HCT116 (cell line): ENCODE results near the gene TMEM123. TPM values are rescaled to one million over a fixed set of nuclear protein-coding genes. Genes with fewer than 3 reads are reported as not detected.

ENCODE experiments used
- ATAC-seq: fragments of 200-7000 bp; cut with Tn5 transposase; 2 replicates; pipeline ENCODE4 v1.9.1; 2020; ENCODE audit warnings: mild to moderate bottlenecking, moderate library complexity
- BruUV-seq: library from RNA; stranded (reverse); fragments of 400-500 nt; replicated peaks from 2 replicates; lab custom pipeline; 2021; lab: Mats Ljungman, UMichigan
- CTCF ChIA-PET: fragments of 300-600 bp; sonication (Branson Sonifier 250); formaldehyde crosslinking; loops from one replicate; lab custom pipeline; 2021; ENCODE audit warnings: antibody characterized with exemption; lab: Charles Lee
- POLR2A ChIA-PET: fragments of 300-600, 350-600 bp; sonication (Branson Sonifier 250); formaldehyde crosslinking; loops from one replicate; lab custom pipeline; 2021; ENCODE audit warnings: antibody characterized with exemption; lab: Charles Lee
- RAD21 ChIA-PET, 2 experiments: fragments of 300-600 bp; sonication (Branson Sonifier 250); formaldehyde crosslinking; loops; one replicate each; lab custom pipeline; 2023; ENCODE audit warnings: low total read pairs in 2 of 2; ENCODE audit not compliant: uncharacterized antibody in 2 of 2, unreplicated experiment in 2 of 2, low non-redundant PET in 1 of 2; lab: Charles Lee
- DNase-seq: peaks from one replicate; pipeline ENCODE4 v3.0.0-alpha.2; 2010; ENCODE audit warnings: low read depth, low spot score
- H2AFZ ChIP-seq: fragments of 200-600 bp; shearing (Covaris generic), sonication (generic); 2 replicates; pipeline ENCODE4 v1.6.1; 2017; ENCODE audit warnings: low read depth, mixed run types, mixed read lengths, antibody characterized with exemption, low read length; ENCODE audit not compliant: poor library complexity, severe bottlenecking
- H3K27ac ChIP-seq: 2 replicates; pipeline ENCODE4 v1.5.1; 2012; ENCODE audit warnings: low read depth, low read length
- H3K27me3 ChIP-seq: fragments of 200-600 bp; sonication (generic); 2 replicates; pipeline ENCODE4 v1.6.1; 2016; ENCODE audit warnings: mixed run types, low read length, mixed read lengths; ENCODE audit not compliant: insufficient read depth
- H3K36me3 ChIP-seq, 2 experiments: fragments of 200-500 bp in 1 of 2; fragments of 200-600 bp in 1 of 2; sonication (Bioruptor generic) in 1 of 2; sonication (generic) in 1 of 2; 2 replicates each; pipeline versions ENCODE4 v1.5.1 to v1.6.1; 2014 to 2016; ENCODE audit warnings: low read length in 2 of 2, inconsistent platforms in 1 of 2, mixed read lengths in 1 of 2, mixed run types in 1 of 2; ENCODE audit not compliant: insufficient read depth in 2 of 2, control insufficient read depth in 1 of 2
- H3K4me1 ChIP-seq, 2 experiments: fragments of 200-600 bp in 1 of 2; sonication (generic) in 1 of 2; 2 replicates each; pipeline versions ENCODE4 v1.5.1 to v1.6.1; 2012 to 2017; ENCODE audit warnings: low read length in 2 of 2, inconsistent platforms in 1 of 2, mild to moderate bottlenecking in 1 of 2, mixed read lengths in 1 of 2, mixed run types in 1 of 2, moderate library complexity in 1 of 2; ENCODE audit not compliant: insufficient read depth in 2 of 2, control insufficient read depth in 1 of 2
- H3K4me2 ChIP-seq: fragments of 200-600 bp; sonication (generic); 2 replicates; pipeline ENCODE4 v1.6.1; 2017; ENCODE audit warnings: mixed run types, low read length, mixed read lengths
- H3K4me3 ChIP-seq, 2 experiments: fragments of 200-600 bp in 1 of 2; sonication (generic) in 1 of 2; replicated peaks in 1 of 2; 2 replicates each; pipeline ENCODE4 v1.5.1; 2011 to 2016; ENCODE audit warnings: low read length in 2 of 2, control low read depth in 1 of 2, low read depth in 1 of 2, mild to moderate bottlenecking in 1 of 2, mixed read lengths in 1 of 2, mixed run types in 1 of 2
- H3K79me2 ChIP-seq: fragments of 200-600 bp; sonication (generic); 2 replicates; pipeline ENCODE4 v1.6.1; 2017; ENCODE audit warnings: mild to moderate bottlenecking, mixed run types, low read length, moderate library complexity, mixed read lengths; ENCODE audit not compliant: insufficient read depth
- H3K9ac ChIP-seq: fragments of 200-600 bp; sonication (generic); 2 replicates; pipeline ENCODE4 v1.6.1; 2016; ENCODE audit warnings: low read length, mixed read lengths
- H3K9me2 ChIP-seq: fragments of 200-600 bp; sonication (generic), shearing (Covaris generic); 2 replicates; pipeline ENCODE4 v1.6.1; 2017; ENCODE audit warnings: mixed run types, mild to moderate bottlenecking, moderate library complexity; ENCODE audit not compliant: insufficient read depth
- H3K9me3 ChIP-seq, 2 experiments: fragments of 200-500 bp in 1 of 2; fragments of 200-600 bp in 1 of 2; sonication (Bioruptor generic) in 1 of 2; sonication (generic) in 1 of 2; 2 replicates each; pipeline ENCODE4 v1.6.1; 2014 to 2017; ENCODE audit warnings: low read length in 2 of 2, mixed read lengths in 2 of 2, inconsistent platforms in 1 of 2, low read depth in 1 of 2, mild to moderate bottlenecking in 1 of 2, mixed run types in 1 of 2, moderate library complexity in 1 of 2; ENCODE audit not compliant: control insufficient read depth in 1 of 2, insufficient read depth in 1 of 2
- H4K20me1 ChIP-seq: fragments of 200-600 bp; sonication (generic), shearing (Covaris generic); 2 replicates; pipeline ENCODE4 v1.6.1; 2017; ENCODE audit warnings: mixed run types, mild to moderate bottlenecking, moderate library complexity; ENCODE audit not compliant: insufficient read depth
- CEBPB ChIP-seq: IDR thresholded peaks from 2 replicates; pipeline ENCODE4 v1.6.1; 2012; ENCODE audit warnings: low read depth
- ELF1 ChIP-seq: IDR thresholded peaks from 2 replicates; pipeline ENCODE4 v1.6.1; 2012; ENCODE audit warnings: low read depth, borderline replicate concordance
- EZH2phosphoT487 ChIP-seq: fragments of 200-600 bp; IDR thresholded peaks from 2 replicates; pipeline ENCODE4 v1.6.1; 2018; ENCODE audit warnings: antibody characterized with exemption, borderline replicate concordance
- POLR2A ChIP-seq: IDR thresholded peaks from 2 replicates; pipeline ENCODE4 v1.7.0; 2011; ENCODE audit warnings: borderline replicate concordance; ENCODE audit not compliant: insufficient read depth, insufficient read length; ENCODE audit errors: extremely low read depth
- POLR2AphosphoS5 ChIP-seq: IDR thresholded peaks from 2 replicates; pipeline ENCODE4 v1.6.1; 2011; ENCODE audit warnings: mild to moderate bottlenecking, low read depth, low read length, moderate library complexity
- SRF ChIP-seq: IDR thresholded peaks from 2 replicates; pipeline ENCODE4 v1.6.1; 2012; ENCODE audit warnings: low read depth
- ZNF274 ChIP-seq: fragments of 200-500 bp; sonication (Bioruptor generic); IDR thresholded peaks from 2 replicates; pipeline ENCODE4 v1.6.1; 2014; ENCODE audit warnings: mild to moderate bottlenecking, low read depth, low read length, inconsistent platforms
- intact Hi-C: fragments of 100-400 bp; cut with micrococcal nuclease; formaldehyde crosslinking; loops from 2 replicates; pipeline ENCODE4 v1.10.0; 2022
- total RNA-seq: library from RNA; stranded (reverse); gene quantifications from one replicate; pipeline ENCODE4 v1.2.1, GENCODE V29; 2021; ENCODE audit not compliant: unreplicated experiment
- TF ChIP-seq, protein P1 (sequence below): IDR thresholded peaks from 2 replicates; pipeline ENCODE4 v1.6.1; 2011; ENCODE audit warnings: mild to moderate bottlenecking, low read length, moderate library complexity; ENCODE audit not compliant: insufficient replicate concordance; ENCODE audit errors: extremely low read depth
- TF ChIP-seq, protein P2 (sequence below): IDR thresholded peaks from 2 replicates; pipeline ENCODE4 v1.6.1; 2012

The TMEM123 gene
- total RNA-seq, 1 experiment from 2014 or later: 217 TPM

- Histone ChIP-seq H2AFZ (peak overlapping the region; percentile 98), H3K79me2 (no peaks in the 10 kb centered on the region), H3K4me3 (no peak overlapping the region), H4K20me1 (no peaks in the 10 kb centered on the region), H3K27ac (no peak overlapping the region), H3K36me3 (no peaks in the 10 kb centered on the region), H3K9me2 (no peaks in the 10 kb centered on the region), H3K4me1 (peaks cover 13 to 35% of the 10 kb centered on the region in 2 experiments), H3K9ac (no peak overlapping the region), H3K27me3 (no peaks in the 10 kb centered on the region), H3K9me3 (no peaks in the 10 kb centered on the region), H3K4me2 (peak overlapping the region; percentile 69)
- intact Hi-C loops: loop anchor here (10.0 kb wide), 1 partner anchor 479 kb away; no protein-coding TSS in a partner anchor
- ChIA-PET POLR2A (no interaction called here), RAD21 (no interaction called here), CTCF (interaction anchor here (1.2 to 1.5 kb wide), 2 partner anchors 103 to 173 kb away, joined by 3 to 5 read pairs; no protein-coding TSS in a partner anchor)
- DNase-seq (no peak), ATAC-seq (no peak)
- BruUV-seq: no TSS peak
- TF ChIP-seq SRF (no peak), POLR2AphosphoS5 (no peak), ZNF274 (no peak), ELF1 (no peak), CEBPB (no peak)
Measured at GRCh38 chr11:102493524-102493923, 41.0 kb upstream of the TMEM123 start.

- no peak for DNase-seq
- peaks cover 13 to 32% of the 10 kb centered on the region in 2 experiments for H3K4me1 ChIP-seq
Measured at GRCh38 chr11:102491969-102492368, 39.4 kb upstream of the TMEM123 start.

More at GRCh38 chr11:102491969-102492368, 39.4 kb upstream of the TMEM123 start:
- ChIA-PET RAD21 (no interaction called here), CTCF (no interaction called here), POLR2A (no interaction called here)
- Histone ChIP-seq H3K27me3 (no peaks in the 10 kb centered on the region), H3K9ac (no peak overlapping the region), H3K4me2 (no peak overlapping the region), H3K9me3 (no peaks in the 10 kb centered on the region), H3K79me2 (no peaks in the 10 kb centered on the region), H3K36me3 (no peaks in the 10 kb centered on the region), H2AFZ (peak overlapping the region; percentile 62), H3K4me3 (no peak overlapping the region), H4K20me1 (no peaks in the 10 kb centered on the region), H3K27ac (no peak overlapping the region), H3K9me2 (no peaks in the 10 kb centered on the region)
- no peak for TF ChIP-seq EZH2phosphoT487
- TF ChIP-seq, protein P1, sequence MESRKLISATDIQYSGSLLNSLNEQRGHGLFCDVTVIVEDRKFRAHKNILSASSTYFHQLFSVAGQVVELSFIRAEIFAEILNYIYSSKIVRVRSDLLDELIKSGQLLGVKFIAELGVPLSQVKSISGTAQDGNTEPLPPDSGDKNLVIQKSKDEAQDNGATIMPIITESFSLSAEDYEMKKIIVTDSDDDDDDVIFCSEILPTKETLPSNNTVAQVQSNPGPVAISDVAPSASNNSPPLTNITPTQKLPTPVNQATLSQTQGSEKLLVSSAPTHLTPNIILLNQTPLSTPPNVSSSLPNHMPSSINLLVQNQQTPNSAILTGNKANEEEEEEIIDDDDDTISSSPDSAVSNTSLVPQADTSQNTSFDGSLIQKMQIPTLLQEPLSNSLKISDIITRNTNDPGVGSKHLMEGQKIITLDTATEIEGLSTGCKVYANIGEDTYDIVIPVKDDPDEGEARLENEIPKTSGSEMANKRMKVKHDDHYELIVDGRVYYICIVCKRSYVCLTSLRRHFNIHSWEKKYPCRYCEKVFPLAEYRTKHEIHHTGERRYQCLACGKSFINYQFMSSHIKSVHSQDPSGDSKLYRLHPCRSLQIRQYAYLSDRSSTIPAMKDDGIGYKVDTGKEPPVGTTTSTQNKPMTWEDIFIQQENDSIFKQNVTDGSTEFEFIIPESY: no peak
- TF ChIP-seq, protein P2, sequence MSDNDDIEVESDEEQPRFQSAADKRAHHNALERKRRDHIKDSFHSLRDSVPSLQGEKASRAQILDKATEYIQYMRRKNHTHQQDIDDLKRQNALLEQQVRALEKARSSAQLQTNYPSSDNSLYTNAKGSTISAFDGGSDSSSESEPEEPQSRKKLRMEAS: no peak
- TF ChIP-seq POLR2A: no peak
- no peak for ATAC-seq
- no TSS peak for BruUV-seq
- intact Hi-C loops: loop anchor here (10.0 kb wide), 1 partner anchor 477 kb away; no protein-coding TSS in a partner anchor
